ENCODE measurements around the gene CMIP.

DNA sequence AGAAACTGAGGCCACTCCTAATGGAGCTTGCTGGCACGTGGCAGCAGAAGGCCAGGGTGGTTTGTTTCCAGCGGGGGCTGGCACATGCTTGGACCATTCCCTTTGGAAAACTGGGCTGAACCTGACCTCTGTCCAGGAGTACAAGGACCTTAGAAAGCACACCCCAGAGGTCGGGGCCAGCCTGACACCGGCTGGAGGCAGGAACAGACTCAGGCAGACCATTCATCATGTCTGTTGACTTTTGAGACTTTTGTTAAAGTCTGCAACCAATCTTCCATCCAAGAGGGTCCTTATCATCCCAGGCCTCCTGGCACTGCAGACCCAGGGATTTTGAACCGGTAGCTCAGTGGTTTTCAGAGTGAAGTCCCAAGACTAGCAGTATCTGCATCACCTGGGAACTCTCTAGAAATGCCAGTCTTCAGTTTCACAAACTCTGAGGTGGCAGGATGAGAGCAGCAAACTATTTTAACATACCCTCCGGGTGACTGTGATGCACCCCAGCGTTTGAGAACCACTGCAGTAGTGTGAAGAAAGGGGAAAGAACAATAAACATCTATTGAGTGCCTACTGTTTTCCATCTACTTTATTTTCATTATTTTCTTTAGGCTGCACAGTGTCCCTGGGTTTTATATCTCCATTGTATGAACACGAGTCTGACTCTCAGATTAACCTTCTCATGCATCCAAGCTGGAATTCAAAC, 189.2 kb downstream of the CMIP start:
- TF ChIP-seq, protein P1, sequence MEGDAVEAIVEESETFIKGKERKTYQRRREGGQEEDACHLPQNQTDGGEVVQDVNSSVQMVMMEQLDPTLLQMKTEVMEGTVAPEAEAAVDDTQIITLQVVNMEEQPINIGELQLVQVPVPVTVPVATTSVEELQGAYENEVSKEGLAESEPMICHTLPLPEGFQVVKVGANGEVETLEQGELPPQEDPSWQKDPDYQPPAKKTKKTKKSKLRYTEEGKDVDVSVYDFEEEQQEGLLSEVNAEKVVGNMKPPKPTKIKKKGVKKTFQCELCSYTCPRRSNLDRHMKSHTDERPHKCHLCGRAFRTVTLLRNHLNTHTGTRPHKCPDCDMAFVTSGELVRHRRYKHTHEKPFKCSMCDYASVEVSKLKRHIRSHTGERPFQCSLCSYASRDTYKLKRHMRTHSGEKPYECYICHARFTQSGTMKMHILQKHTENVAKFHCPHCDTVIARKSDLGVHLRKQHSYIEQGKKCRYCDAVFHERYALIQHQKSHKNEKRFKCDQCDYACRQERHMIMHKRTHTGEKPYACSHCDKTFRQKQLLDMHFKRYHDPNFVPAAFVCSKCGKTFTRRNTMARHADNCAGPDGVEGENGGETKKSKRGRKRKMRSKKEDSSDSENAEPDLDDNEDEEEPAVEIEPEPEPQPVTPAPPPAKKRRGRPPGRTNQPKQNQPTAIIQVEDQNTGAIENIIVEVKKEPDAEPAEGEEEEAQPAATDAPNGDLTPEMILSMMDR (conservative IDR thresholded peaks at IDR 0.05; ENCODE audit: low read length): no peak
- TF ChIP-seq EZH2phosphoT487 (IDR thresholded peaks at IDR 0.05; ENCODE audit: borderline replicate concordance): no peak

All from Loucy (cell line).